Activated CD4-positive, alpha-beta T cell treated with anti-CD3 and anti-CD28 coated beads, Interleukin-2, amount 10 ng/mL, durations not matched to agents 24 days and 14 days (primary cell): ENCODE results near the gene UBXN1. TPM values are rescaled to one million over a fixed set of nuclear protein-coding genes. Genes with fewer than 3 reads are reported as not detected.
"Not testable (repeated sequence)": the region's sequence is repeated elsewhere in the genome, so short reads cannot be mapped to it uniquely, and the experiment has no call there.

Experiments used
- DNase-seq: peaks from one replicate; pipeline ENCODE4 v3.0.0; 2022
- H3K27ac Mint-ChIP-seq: one replicate; pipeline ENCODE4 v1.8.0; 2022; ENCODE audit warnings: mild to moderate bottlenecking, mixed read lengths
- H3K27me3 Mint-ChIP-seq: one replicate; pipeline ENCODE4 v1.8.0; 2022; ENCODE audit warnings: mixed read lengths
- H3K36me3 Mint-ChIP-seq: one replicate; pipeline ENCODE4 v1.8.0; 2022; ENCODE audit warnings: low read depth, mild to moderate bottlenecking, mixed read lengths
- H3K4me1 Mint-ChIP-seq: one replicate; pipeline ENCODE4 v1.8.0; 2021; ENCODE audit warnings: mixed read lengths
- H3K4me3 Mint-ChIP-seq: one replicate; pipeline ENCODE4 v1.8.0; 2022; ENCODE audit warnings: mild to moderate bottlenecking, moderate library complexity, mixed read lengths
- H3K9me3 Mint-ChIP-seq: one replicate; pipeline ENCODE4 v1.8.0; 2021; ENCODE audit warnings: mixed read lengths
- intact Hi-C: fragments of 100-400 bp; cut with micrococcal nuclease; formaldehyde crosslinking; loops from one replicate; pipeline ENCODE4 v1.15.1; 2023
- total RNA-seq: library from RNA; stranded (reverse); gene quantifications from 2 replicates; pipeline ENCODE4 v1.2.3, GENCODE V29; 2022

UBXN1 gene
- total RNA-seq, 1 donor from 2014 or later: 118 TPM

GRCh38 chr11:62676698-62677097 lies 2.2 kb downstream of the UBXN1 start:
- peak overlapping the region; percentile 85 for H3K4me3 Mint-ChIP-seq
- H3K36me3 Mint-ChIP-seq: peaks cover 37% of the 10 kb centered on the region
- H3K4me1 Mint-ChIP-seq: peaks cover 35% of the 10 kb centered on the region
- H3K27ac Mint-ChIP-seq: no peak overlapping the region
- H3K27me3 Mint-ChIP-seq: no peaks in the 10 kb centered on the region
- intact Hi-C loops: loop anchor here (10.0 kb wide), 1 partner anchor 252 kb away; no protein-coding TSS in a partner anchor
- H3K9me3 Mint-ChIP-seq: no peaks in the 10 kb centered on the region
- no peak for DNase-seq

- not testable (repeated sequence) for DNase-seq, H3K27ac Mint-ChIP-seq, H3K27me3 Mint-ChIP-seq, H3K4me3 Mint-ChIP-seq, H3K9me3 Mint-ChIP-seq
- intact Hi-C loops: loop anchor here (10.0 kb wide), 1 partner anchor 251 kb away; no protein-coding TSS in a partner anchor
- Mint-ChIP-seq H3K4me1 (peaks cover 37% of the 10 kb centered on the region), H3K36me3 (peaks cover 47% of the 10 kb centered on the region)
These were observed 3.5 kb downstream of the UBXN1 start for GRCh38 chr11:62675415-62675814.

DNA sequence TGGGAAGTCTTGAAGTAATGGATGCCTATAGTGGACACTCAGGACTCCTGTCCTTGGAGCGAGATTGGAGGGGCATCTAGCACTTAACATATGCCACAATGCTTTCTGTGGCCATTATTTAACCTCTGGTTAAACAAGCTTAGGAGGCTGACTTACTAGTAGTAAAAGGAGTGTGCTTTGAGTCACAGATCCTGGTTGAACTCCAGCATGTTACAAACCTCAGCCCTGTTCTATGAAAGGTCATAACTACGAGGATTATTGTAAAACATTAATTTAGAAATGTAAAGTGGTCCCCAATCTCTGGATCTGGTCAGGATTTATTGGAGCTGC lies 5.7 kb downstream of the UBXN1 start:
- intact Hi-C loops: loop anchor here (2.0 to 10.0 kb wide), 4 partner anchors 36 to 1246 kb away; partner anchors contain the start of genes CPSF7, HNRNPUL2 and TTC9C
- Mint-ChIP-seq H3K36me3 (peaks cover 59% of the 10 kb centered on the region), H3K4me1 (peaks cover 42% of the 10 kb centered on the region), H3K9me3 (no peaks in the 10 kb centered on the region), H3K27me3 (no peaks in the 10 kb centered on the region), H3K4me3 (peak overlapping the region; percentile 88), H3K27ac (peak overlapping the region; percentile 92)
- DNase-seq: no peak

GRCh38 chr11:62671608-62672389 lies 7.1 kb downstream of the UBXN1 start, which contains the start of the genes LBHD1 and UQCC3:
Gene LBHD1, minus strand, starts transcription at chr11:62672267. Its CDS starts 2,236 bp downstream, at chr11:62670031.
Gene UQCC3, plus strand, starts transcription at chr11:62671673. Its CDS starts 73 bp downstream, at chr11:62671746.
- Mint-ChIP-seq H3K27ac (peak within 1 kb of the TSS; percentile 92), H3K27me3 (no peaks in the 10 kb centered on the region), H3K9me3 (no peaks in the 10 kb centered on the region), H3K36me3 (peaks cover 55% of the 10 kb centered on the region), H3K4me1 (peaks cover 38% of the 10 kb centered on the region), H3K4me3 (peak within 1 kb of the TSS; percentile 88)
- intact Hi-C loops: loop anchor here (1.0 to 10.0 kb wide), 7 partner anchors 8 to 1244 kb away; partner anchors contain the start of genes CPSF7, HNRNPUL2, INTS5 and SLC3A2
- peak; percentile 94 for DNase-seq

DNA sequence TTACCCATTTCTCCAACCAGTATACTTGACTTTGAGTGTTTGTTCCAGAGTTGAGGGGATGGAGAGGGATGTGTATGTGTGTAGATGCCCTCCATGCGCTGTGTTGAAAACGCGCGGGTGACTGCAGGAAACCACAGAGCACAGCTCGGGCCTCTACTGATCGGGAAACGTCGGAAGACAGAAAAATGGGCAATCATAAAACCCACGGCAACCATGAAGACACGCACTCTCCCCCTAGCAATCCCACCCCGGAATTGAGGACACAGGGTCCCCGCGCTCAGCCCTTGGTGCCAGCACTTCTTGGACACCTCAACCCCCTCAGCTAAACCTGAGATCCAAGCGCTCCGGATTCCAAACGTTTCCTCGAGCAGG lies 7.7 kb downstream of the UBXN1 start:
- peaks cover 56% of the 10 kb centered on the region for H3K36me3 Mint-ChIP-seq
- no peaks in the 10 kb centered on the region for H3K27me3 Mint-ChIP-seq
- H3K27ac Mint-ChIP-seq: peak overlapping the region; percentile 92
- H3K4me3 Mint-ChIP-seq: peak overlapping the region; percentile 88
- peaks cover 41% of the 10 kb centered on the region for H3K4me1 Mint-ChIP-seq
- no peaks in the 10 kb centered on the region for H3K9me3 Mint-ChIP-seq
- no peak for DNase-seq
- intact Hi-C loops: loop anchor here (1.0 to 10.0 kb wide), 6 partner anchors 8 to 1244 kb away; partner anchors contain the start of genes CPSF7, HNRNPUL2, INTS5 and SLC3A2

DNA sequence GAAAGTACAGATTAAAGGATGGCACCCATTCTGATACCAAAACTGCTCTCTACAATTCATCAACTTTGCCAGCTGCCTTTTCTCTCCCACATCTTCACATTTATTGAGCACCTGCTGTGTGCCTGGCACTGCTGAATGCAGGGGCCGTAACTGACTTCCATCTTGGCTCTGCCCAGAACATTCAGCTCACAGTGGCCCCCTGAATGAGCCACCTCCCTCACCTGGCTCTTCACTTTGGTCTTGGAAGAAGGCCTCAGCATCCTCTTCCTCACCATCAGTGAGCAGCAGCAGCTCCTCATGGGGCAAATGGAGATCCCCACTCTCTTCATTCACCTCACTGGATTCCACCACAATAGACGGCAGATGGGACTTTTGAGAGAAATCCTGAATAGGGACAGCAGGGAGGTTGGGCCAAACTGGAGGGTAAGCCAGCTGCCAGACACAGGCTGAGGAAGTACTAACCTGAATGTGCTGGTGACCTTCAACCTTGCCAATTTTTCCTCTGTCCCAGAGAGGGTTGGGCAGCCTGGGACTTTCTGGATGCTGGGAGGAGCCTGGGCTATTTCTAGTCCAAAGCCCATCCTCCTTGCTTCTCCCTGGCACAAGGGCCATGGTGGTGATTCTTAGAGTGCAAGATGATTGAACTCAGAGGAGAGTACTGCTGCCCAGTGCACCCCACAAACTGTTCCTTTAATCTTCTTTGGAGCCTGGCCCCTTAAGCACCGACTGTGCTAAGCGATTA lies 9.3 kb downstream of the UBXN1 start:
- H3K4me3 Mint-ChIP-seq: peak overlapping the region; percentile 88
- H3K36me3 Mint-ChIP-seq: peaks cover 60% of the 10 kb centered on the region
- H3K27ac Mint-ChIP-seq: peak overlapping the region; percentile 92
- DNase-seq: no peak
- H3K9me3 Mint-ChIP-seq: no peaks in the 10 kb centered on the region
- peaks cover 37% of the 10 kb centered on the region for H3K4me1 Mint-ChIP-seq
- intact Hi-C loops: loop anchor here (2.0 to 10.0 kb wide), 6 partner anchors 17 to 1242 kb away; partner anchors contain the start of genes CPSF7, HNRNPUL2, INTS5 and POLR2G
- no peaks in the 10 kb centered on the region for H3K27me3 Mint-ChIP-seq

GRCh38 chr11:62667460-62667859 lies 11.4 kb downstream of the UBXN1 start:
- intact Hi-C loops: loop anchor here (5.0 kb wide), 2 partner anchors 95 to 175 kb away; partner anchors contain the start of gene POLR2G
- H3K27ac Mint-ChIP-seq: peak overlapping the region; percentile 65

GRCh38 chr11:62666259-62666926 lies 12.5 kb downstream of the UBXN1 start:
- intact Hi-C loops: loop anchor here (5.0 kb wide), 2 partner anchors 96 to 176 kb away; partner anchors contain the start of gene POLR2G
- peak overlapping the region; percentile 98 for H3K4me3 Mint-ChIP-seq
- H3K27ac Mint-ChIP-seq: peak overlapping the region; percentile 65
- peaks cover 58% of the 10 kb centered on the region for H3K36me3 Mint-ChIP-seq
- H3K4me1 Mint-ChIP-seq: peaks cover 35% of the 10 kb centered on the region
- peak; percentile 71 for DNase-seq
- H3K9me3 Mint-ChIP-seq: no peaks in the 10 kb centered on the region
- no peaks in the 10 kb centered on the region for H3K27me3 Mint-ChIP-seq

More at GRCh38 chr11:62667460-62667859, 11.4 kb downstream of the UBXN1 start:
- peaks cover 65% of the 10 kb centered on the region for H3K36me3 Mint-ChIP-seq
- peaks cover 39% of the 10 kb centered on the region for H3K4me1 Mint-ChIP-seq
- no peaks in the 10 kb centered on the region for H3K9me3 Mint-ChIP-seq
- H3K27me3 Mint-ChIP-seq: no peaks in the 10 kb centered on the region
- DNase-seq: no peak
- H3K4me3 Mint-ChIP-seq: peak overlapping the region; percentile 98

DNA sequence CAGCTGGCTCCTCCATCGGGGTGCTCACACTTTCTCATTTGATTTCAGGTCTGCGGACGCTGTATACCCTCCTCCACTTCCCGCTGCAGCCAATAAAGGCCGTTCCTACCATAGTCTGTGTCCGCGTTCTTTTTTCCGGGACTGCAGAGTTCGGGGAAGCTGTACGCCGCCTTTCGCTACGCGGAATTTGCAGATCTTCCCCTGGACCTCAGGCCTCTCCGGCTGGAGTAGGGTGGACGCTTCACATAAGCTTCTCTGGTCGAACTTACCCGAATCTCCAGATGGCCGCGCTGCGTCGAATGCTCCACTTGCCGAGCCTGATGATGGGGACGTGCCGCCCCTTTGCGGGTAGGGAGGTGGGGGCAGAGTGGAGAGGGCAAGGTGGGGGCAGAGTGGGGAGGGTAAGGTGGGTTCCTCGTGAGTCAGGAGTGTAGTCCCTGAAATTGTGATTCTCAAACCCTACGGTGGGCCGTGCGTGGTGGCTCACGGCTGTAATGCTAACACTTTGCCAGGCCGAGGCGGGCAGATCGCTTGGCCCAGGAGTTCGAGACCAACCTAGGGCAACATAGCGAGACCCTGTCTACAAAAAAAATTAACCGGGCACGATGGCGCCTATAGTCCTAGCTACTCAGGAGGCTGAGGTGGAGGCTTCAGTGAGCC lies 13.1 kb downstream of the UBXN1 start:
- H3K4me3 Mint-ChIP-seq: peak overlapping the region; percentile 98
- H3K36me3 Mint-ChIP-seq: peaks cover 53% of the 10 kb centered on the region
- intact Hi-C loops: loop anchor here (1.0 to 5.0 kb wide), 9 partner anchors 12 to 177 kb away; partner anchors contain the start of genes EML3, GANAB, INTS5 and POLR2G
- no peaks in the 10 kb centered on the region for H3K9me3 Mint-ChIP-seq
- H3K27ac Mint-ChIP-seq: peak overlapping the region; percentile 93
- peak; percentile 84 for DNase-seq
- H3K27me3 Mint-ChIP-seq: no peaks in the 10 kb centered on the region
- peaks cover 31% of the 10 kb centered on the region for H3K4me1 Mint-ChIP-seq

DNA sequence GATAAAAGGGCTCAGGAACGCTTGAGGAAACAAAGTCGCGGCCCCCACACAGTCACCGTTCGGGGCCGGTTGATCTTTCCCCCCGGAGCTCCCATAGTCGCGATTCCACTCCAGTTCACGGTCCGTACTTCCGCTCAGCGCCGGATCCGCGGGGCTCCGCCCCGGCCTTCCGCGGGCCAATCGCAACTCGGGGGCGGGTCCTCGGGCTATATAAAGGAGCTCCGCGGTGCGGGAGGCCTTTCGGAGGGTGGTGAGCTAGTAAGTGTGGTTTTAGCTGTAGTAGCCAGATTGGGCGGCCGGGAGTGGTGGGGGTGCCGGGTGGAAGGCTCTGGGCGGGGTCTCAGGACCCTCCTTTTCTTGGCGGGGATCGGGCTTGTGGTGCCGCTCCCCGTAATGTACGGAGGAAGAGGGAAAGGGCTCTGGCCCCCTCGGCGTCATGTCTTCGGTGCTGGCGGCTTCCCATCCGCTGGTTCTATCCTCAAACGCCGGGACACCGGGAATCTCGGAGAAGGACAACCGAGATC lies 13.7 kb downstream of the UBXN1 start, which contains the start of the genes C11orf98 and CSKMT:
Gene C11orf98, minus strand, starts transcription at position 136 of the 524 bp plus-strand sequence. Its CDS starts 41 bp downstream, at position 95.
Gene CSKMT, plus strand, starts transcription at position 238 of the 524 bp plus-strand sequence. CDS start 568 bp downstream, outside the sequence.
- Mint-ChIP-seq H3K4me1 (peaks cover 26% of the 10 kb centered on the region), H3K36me3 (peaks cover 51% of the 10 kb centered on the region), H3K4me3 (peak within 1 kb of the TSS; percentile 98), H3K27ac (peak within 1 kb of the TSS; percentile 93), H3K27me3 (no peaks in the 10 kb centered on the region), H3K9me3 (no peaks in the 10 kb centered on the region)
- DNase-seq: peak; percentile 99
- intact Hi-C loops: loop anchor here (1.0 to 5.0 kb wide), 9 partner anchors 12 to 177 kb away; partner anchors contain the start of genes EML3, GANAB, INTS5 and POLR2G

GRCh38 chr11:62664405-62665074 lies 14.3 kb downstream of the UBXN1 start:
- peak; percentile 86 for DNase-seq
- peaks cover 23% of the 10 kb centered on the region for H3K4me1 Mint-ChIP-seq
- peak overlapping the region; percentile 98 for H3K4me3 Mint-ChIP-seq
- intact Hi-C loops: loop anchor here (1.0 to 5.0 kb wide), 9 partner anchors 11 to 178 kb away; partner anchors contain the start of genes EML3, GANAB, INTS5 and POLR2G
- H3K9me3 Mint-ChIP-seq: no peaks in the 10 kb centered on the region
- peaks cover 48% of the 10 kb centered on the region for H3K36me3 Mint-ChIP-seq
- H3K27ac Mint-ChIP-seq: peak overlapping the region; percentile 93
- no peaks in the 10 kb centered on the region for H3K27me3 Mint-ChIP-seq
